GM19351 (cell line): ENCODE results near the gene YWHAH.

Experiments used
- ATAC-seq: cut with Tn5 transposase; IDR thresholded peaks from one replicate; pipeline ENCODE4 v1.9.1; 2021; ENCODE audit warnings: mild to moderate bottlenecking, moderate library complexity; ENCODE audit not compliant: unreplicated experiment

Gene YWHAH

DNA sequence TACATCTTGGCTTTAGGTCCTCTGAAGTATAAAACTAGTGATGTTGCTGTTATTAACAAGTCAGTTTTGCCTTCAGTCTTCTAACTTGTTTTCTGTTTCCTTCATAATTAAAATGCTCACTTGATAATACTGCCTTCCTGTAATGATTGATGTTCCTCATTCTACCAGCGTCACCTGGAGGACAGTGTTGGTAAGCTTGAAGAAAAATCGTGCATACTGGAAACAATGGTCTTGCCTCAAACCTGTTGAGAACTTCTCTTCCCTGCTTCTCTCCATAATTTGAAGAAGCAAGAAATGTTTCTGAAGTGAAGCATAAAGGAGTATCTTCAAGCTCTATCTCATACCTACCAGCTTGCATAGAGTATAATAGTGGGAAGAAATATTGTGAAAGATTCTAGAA, 3.0 kb downstream of the YWHAH start:
- ATAC-seq, result no peak

DNA sequence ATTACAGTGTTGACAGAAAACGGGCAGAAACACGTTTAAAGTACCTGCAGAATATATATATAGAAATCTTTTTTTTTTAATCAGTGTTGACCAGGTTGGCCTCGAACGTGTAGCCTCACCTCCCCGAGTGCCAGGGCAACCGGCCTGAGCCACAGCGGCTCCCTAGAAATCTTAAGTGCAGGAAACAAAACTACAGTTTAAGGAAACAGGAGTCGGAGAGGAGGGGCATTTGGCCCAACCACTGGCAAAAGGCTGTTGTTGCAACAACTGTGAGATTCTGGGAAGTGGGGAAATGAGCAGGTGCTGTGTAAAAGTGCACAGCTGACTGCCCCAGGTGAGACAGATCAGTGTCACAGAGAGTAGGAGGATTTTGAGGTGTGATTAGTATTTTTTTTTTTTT, 3.7 kb downstream of the YWHAH start:
- ATAC-seq, result no peak

DNA sequence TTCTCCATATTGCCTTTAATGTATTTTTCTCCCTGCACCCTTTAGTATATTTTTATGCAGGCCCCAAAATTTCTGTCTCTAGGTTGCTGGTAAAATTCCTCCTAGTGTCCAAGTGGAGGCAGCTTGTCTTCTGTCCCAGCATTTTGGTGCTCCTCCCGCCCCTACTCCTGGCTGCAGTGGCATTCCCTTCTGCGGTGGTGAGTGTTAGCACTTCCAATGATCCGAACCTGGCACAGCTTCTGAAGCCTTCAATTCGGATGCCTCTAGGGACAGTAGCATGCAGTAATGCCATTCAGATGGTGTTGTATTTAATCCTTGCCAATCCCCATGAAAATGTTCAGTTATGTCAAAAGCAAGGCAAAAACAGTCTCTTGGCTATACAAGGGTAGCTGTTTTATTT, 5.9 kb downstream of the YWHAH start:
- no peak for ATAC-seq

DNA sequence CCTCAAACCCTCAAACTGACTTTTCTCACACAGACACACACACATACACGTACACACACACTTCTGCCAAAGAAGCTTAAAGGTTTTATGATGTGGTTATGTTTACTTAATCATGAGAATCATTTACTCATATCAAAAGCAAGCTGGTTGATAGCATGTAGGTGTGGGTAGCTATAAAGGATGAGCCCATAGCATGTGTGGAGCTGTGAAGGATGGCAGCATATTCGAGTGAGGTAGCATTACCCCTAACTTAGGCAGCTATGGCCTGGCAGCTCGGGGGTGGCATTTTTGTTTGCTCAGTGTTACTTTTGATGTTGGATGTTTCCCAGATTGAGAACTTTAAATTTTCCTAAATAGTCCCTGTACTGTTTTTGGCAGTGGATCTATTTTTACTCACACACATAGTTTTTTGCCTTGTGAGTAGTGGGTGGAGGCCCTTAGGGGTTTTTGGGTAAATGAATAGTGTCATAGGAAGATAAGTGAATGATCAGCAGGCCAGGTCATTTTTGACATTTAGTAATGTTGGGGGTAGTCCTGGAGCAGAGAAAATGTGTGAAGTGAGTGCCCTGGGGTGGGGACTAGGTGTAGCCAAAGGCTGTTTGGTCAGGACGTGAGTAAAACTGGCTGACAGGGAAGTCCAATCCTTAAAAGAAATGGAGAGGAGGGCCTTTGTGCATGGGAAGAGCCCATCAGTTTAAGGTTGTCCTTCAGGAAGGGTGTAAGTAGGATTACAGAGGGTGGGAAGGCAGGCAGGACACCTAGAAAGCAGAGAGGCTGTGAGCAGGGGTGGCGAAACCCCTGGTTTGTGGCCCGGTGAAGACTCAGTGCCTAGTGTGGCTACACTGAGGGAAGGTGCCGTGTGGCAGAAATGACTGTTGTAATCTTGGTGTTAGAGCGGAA, 7.1 kb downstream of the YWHAH start:
- no peak for ATAC-seq

DNA sequence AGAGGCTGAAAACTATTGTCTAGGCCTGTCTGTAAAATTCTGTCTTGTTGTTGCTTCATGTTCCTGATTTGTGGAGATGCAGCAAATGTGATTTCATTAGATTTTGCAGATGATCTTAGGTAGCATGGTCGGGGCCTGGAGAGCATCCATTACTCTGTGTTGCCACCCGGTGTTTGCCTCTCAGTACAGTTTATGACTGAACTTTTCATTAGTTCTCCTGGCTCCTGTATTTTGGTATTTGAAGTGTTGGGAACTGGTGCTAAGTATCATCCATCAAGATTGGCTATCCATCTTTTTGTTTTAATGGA, 7.7 kb downstream of the YWHAH start:
- ATAC-seq, result no peak

DNA sequence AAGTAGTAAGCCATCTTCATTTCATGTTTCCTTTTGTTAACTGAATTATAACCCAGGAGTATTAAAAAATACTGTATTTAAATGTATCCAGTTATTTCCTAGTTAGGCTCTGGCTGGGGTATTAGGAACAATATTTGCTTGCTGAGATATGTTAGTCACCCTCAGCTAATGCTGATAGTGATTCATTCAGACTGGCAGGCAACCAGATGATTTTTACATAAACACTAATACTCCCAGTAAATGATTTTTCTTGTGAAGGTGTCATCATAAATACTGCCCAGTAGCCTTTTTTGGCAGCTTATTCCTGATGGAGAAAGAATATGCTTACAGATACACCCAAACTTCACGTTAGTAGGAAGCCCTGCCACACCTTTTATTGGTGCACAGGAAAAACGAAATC, 8.1 kb downstream of the YWHAH start:
- no peak for ATAC-seq

DNA sequence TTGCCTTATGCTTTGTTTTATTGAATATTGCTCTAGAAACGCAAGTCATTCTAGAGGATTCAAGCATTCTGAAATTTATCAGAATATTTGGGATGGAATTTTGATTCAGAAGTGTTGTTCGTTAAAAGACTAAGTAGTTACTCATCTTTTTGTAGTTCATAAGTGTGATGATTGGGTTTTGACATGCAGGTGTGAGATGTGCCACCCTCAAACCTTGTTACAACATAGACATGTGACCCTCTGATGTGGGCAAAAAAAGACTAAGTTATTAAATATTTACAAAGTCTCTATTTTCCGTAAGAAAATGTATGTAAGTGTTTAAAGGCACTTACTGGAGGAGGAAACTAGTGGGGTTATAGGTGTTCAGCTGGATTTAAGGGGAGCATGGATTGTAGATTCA, 8.9 kb downstream of the YWHAH start:
- ATAC-seq, result no peak

DNA sequence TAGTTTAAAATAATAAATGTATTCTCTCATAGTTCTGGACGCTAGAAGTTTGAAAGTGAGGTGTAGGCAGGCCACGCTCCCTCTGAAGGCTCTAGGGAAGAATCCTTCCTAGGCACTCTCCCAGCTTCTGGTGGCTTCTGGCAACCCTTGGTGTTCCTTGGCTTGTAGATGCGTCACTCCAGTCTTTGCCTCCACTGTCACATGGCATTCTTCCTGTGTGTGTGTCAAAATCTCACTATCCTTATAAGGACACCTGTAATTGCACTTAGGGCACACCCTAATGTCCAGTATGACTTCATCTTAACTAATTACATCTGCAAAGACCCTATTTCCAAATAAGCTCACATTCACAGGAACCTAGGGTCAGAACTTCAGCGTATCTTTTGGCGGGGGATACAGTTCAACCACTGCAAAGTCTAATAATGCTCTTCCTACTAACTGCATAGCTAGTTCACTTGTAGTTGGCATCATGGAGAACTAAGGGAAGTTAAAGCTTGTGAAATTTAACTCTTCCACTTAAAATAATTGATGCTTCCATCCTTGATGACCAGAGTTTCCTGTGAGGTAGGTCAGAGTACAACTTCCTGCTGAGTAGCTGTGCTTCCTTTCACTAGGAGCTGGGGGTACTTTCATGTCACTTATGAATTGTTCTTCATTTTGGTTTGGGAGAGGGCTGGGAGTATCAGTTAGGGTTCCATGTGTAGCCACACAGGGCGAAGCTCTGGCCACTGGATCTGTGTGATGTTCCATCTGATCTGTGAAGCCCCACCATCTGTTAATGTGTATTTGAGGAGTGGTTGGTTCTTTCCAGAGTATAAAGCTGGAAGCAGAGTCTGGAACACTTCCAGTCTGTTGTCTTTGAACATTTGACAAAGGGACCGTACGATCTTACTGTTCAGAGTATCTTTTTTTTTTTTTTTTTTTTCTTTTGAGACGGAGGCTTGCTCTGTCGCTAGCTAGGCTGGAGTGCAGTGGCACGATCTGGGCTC, 10.5 kb downstream of the YWHAH start:
- no peak for ATAC-seq

DNA sequence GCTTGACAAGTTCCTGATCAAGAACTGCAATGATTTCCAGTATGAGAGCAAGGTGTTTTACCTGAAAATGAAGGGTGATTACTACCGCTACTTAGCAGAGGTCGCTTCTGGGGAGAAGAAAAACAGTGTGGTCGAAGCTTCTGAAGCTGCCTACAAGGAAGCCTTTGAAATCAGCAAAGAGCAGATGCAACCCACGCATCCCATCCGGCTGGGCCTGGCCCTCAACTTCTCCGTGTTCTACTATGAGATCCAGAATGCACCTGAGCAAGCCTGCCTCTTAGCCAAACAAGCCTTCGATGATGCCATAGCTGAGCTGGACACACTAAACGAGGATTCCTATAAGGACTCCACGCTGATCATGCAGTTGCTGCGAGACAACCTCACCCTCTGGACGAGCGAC, 12.0 kb downstream of the YWHAH start:
- ATAC-seq, result no peak

DNA sequence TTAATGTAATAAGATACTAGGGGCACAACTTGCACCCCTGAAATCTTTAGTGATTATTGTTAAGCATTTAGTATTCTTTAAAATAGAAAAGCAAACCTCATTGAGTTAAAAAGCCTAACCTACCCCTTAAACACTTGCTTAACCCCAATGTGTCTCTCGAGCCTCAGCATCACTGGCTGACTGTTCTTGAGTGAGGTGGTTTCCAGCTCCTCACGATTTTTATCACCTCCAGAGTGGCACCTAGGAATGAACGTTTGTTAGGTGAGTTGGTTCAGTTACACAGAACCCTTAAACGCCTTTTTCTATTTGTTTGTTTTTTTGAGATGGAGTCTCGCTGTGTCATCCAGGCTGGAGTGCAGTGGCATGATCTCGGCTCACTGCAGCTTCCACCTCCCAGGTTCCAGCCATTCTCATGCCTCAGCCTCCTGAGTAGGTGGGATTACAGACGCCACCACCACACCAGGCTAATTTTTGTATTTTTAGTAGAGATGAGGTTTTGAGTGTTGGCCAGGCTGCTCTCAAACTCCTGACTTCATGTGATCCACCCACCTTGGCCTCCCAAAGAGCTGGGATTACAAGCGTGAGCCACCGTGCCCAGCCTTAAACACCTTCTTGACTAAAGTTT, 13.7 kb downstream of the YWHAH start:
- no peak for ATAC-seq

DNA sequence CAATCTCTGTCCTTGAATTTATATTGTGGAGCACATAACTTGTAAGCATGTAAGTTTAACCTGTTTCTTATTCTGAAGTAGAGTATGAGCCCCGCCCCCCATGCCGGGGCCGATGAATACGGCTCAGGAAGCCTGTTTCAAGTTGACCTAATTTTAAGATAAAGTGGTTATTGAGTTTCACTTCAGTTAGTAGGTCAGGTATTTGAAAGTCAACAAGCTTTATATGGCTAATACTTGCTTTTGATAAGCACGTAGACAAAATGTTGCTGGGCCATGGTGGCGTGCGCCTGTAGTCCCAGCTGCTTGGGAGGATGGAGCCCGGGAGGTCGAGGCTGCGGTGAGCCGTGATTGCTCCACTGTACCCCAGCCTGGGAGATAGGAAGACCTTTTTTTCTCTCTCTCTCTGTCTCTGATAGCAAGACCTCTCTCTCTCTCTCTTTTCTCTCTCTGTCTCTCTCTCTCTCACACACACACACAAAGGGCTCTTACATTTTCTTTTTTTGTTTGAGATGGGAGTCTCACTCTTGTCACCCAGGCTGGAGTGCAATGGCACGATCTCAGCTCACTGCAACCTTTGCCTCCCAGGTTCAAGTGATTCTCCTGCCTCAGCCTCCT, 14.4 kb downstream of the YWHAH start:
- ATAC-seq, result no peak

DNA sequence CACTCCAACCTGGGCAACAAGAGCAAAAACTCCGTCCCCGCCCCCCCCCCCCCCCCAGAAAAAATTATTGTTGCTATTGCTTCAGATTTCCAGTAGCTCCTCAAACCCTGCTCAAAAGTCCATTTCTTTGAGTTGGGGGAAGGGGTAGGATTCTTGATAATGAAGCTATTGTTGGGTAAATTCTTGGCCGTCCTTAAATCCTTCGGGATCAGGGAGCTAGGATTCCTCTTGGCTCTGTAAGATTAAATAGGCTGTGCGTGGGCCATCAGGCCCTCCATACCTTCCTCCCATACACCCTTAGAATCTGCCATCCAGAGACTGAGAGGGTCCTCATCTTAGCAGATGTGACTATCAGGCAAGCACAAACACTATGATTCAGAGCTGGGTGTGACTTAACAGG, 16.4 kb downstream of the YWHAH start:
- ATAC-seq, result no peak

DNA sequence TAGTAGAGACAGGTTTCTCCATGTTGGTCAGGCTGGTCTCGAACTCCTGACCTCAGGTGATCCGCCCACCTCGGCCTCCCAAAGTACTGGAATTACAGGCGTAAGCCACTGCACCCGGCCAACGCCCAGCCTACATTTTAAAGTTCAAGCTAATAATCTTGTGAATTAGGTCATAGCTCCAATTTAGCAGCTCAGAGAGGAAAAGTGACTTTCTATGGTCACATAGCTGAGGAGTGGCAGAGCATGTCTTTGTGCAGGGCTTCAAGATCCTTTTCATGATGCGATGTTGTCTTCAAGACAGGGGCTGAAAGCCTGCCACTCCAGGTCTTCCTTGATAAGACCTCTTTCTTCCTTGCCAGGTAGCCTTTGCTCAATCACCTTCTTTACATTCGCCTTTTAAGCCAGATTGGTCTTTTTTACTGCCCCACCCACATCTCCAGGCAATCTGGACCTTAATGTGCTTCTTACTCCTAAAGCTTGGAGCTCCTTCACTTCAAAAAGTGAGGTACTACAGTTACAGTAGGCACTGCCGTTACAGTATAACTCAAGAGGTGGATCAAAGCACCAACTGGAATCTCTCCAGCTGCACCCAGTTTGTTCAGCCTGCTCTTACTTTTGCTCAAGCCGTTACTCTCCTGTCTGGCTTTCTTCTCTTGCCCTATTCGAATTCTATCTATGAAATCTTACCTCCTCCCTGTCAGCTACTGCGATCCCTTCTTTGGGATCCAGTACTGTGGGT, 18.2 kb downstream of the YWHAH start:
- ATAC-seq, result no peak

DNA sequence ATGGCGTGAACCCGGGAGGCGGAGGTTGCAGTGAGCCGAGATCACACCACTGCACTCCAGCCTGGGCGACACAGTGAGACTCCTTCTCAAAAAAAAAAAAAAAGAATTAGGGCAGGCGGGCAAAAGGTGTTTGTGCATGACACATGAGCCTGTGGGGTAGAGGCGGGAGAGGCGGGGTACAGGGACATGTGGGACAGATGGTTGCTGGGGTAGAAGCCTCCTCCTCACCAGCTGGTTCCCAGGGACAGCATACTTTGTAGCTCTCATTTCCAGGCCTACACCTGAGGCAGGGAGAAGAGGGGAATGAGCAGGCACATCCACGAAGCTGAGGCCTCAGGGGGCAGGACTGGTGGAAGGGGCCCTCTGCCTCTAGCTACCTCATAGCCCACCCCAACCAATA, 23.7 kb downstream of the YWHAH start:
- ATAC-seq, result no peak

DNA sequence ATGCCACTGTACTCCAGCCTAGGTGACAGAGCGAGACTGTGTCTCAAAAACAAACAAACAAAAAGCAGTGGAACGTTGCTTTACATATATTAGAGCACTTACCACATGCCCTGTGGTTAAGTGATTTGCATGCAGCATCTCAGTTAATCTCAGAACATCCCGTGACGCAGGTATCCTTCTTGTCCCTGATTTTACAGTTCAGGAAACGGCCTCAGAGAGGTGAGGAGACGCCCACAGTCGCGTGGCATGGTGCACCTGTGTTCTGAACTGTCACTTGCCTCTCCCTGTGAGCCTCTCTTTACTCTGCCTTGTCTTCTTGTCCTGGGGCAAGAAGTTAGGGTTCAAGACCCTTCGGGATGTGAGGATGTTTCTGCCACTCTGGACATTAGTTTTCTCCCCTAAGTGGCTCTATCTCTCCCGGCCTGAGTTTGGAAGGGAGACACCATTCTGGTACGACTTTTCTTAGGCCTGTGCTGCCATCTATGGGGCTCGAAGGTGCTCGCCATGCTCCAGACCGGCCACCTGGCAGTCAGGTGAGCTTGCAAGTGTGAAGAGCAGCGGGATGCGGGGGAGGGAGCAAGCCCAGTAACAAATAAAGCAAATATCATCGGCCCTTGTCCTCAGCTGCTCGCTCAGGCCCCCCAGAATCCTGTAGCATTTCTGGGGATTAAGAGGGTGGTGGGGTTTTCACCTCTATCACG, 25.6 kb downstream of the YWHAH start:
- peak; percentile 58 for ATAC-seq

DNA sequence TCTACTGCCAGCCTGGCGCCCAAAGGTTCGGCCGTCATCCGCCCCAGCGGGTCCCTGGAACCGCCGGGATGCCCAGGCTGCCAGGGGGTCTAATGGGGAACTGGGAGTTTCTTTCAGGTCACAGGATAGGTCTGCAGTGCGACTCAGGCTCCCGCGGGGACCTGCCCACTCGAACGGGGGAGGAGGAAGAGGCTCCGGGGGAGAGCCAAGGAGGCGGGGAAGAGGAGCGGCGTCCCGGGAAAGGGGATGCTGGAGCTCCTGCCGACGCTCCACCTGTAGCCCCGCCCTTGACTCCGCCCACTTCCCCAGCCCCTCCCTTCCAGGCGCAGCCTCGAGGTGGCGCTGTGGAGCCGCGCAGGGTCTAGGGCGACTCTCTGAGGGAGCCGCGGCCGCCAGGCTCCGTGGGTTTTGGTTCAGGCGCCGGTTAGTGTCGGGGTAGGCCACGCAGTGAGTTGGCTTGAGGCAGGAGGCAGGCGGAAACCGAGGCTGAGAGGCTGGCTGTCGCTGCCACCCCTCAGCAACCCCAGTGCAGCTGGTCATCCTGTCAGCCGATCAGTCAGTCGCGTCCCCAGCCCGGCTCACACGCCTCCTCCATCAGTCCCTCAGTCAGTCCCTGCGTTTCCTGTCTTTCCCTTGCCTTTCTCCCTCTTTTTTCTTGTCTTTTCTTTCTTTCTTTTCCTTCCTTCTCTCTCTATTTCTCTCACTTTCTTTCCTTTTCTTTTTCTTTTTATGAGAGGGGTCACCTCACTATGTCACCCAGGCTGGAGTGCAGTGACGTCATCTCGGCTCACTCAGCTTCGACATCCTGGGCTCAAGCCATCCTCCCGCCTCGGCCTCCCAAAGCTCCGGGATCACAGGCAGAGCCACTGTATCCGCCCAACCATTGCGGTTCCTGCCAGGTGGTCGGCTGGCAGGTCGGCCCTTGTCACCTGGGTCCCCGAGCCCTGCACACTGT, 26.4 kb downstream of the YWHAH start:
- ATAC-seq, result no peak

DNA sequence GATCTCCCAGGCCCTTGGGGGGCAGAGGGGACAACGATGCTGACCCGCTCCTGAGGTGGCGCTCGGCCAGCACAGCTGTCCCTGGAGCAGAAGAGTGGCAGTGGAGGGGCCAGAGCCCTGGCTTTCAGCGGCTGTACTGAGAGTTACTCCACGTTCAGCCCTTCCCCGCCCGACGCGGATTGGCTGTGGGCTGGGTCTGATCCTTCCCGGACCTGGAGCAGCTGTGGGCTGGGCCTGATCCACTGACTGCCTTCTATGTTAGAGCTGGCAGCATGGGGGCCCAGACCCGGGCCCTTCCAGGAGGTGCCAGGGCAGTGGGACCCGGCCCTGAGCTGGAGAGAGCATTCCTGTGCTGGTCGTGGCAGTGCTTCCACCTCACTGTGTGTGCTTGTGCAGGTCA, 27.8 kb downstream of the YWHAH start:
- no peak for ATAC-seq

DNA sequence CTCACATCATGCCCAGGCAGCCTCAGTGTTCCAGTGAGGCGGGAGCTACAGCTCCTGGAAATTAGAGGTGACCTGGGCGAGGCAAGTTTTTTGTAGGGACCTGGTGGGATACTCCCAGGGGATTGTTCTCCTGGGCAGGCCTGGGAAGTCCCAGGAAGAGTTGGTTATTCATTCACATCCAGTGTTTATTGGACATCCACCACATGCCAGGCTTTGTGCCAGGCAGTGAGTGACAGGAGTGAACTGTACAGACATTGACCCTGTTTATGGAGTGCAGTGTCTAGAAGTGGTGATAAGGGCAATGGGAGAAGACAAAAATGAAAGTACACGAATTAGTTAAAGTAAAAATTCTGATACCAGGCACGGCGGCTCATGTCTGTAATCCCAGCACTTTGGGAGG, 29.4 kb downstream of the YWHAH start:
- no peak for ATAC-seq
